ENCODE data around the gene PRELP. TPM values are rescaled to one million over a fixed set of nuclear protein-coding genes. Genes with fewer than 3 reads are reported as not detected.
"Not testable (repeated sequence)": the region's sequence is repeated elsewhere in the genome, so short reads cannot be mapped to it uniquely, and the experiment has no call there.

The PRELP gene
- total and polyA plus RNA-seq, 8 donors = 1.1 to 29.8 (median 8.7) TPM

DNA sequence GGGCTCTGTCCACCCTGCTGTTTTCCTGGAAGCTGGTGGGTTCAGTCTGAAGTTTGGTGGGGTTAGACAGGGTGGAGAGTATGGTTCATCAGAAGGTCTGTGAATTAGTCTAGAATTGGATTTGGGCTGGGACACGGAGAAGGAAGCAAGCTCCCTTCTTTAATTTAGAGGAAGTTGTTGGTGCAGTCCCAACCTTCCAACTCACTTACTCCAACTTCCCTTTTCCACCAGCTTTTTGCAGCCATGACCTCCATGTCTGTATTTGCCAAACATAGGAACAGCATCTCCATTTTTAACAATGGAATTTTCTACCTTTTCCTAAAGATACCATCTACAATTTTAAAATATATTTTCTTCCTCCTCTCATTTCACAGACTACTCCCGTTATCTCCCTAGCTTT, 28.5 kb upstream of the PRELP start:
- H3K36me3 ChIP-seq = no peaks in the 10 kb centered on the region
- WGBS, 5 donors = 68 to 86% (median 76%) methylated on average over 2 of the region's 2 CpGs
- no peaks in the 10 kb centered on the region for H3K4me1 ChIP-seq
- no peak for DNase-seq
- no peak overlapping the region for H3K4me3 ChIP-seq
- intact Hi-C loops (cut with DNase I; ENCODE audit: low total_unique reads) = no loop called here
- TF ChIP-seq POLR2A (IDR thresholded peaks at IDR 0.05) = no peak
- TF ChIP-seq POLR2AphosphoS5 (IDR thresholded peaks at IDR 0.05) = no peak
- no peak for TF ChIP-seq EP300 (IDR thresholded peaks at IDR 0.05)
- TF ChIP-seq, protein P1, sequence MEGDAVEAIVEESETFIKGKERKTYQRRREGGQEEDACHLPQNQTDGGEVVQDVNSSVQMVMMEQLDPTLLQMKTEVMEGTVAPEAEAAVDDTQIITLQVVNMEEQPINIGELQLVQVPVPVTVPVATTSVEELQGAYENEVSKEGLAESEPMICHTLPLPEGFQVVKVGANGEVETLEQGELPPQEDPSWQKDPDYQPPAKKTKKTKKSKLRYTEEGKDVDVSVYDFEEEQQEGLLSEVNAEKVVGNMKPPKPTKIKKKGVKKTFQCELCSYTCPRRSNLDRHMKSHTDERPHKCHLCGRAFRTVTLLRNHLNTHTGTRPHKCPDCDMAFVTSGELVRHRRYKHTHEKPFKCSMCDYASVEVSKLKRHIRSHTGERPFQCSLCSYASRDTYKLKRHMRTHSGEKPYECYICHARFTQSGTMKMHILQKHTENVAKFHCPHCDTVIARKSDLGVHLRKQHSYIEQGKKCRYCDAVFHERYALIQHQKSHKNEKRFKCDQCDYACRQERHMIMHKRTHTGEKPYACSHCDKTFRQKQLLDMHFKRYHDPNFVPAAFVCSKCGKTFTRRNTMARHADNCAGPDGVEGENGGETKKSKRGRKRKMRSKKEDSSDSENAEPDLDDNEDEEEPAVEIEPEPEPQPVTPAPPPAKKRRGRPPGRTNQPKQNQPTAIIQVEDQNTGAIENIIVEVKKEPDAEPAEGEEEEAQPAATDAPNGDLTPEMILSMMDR (IDR thresholded peaks at IDR 0.05) = no peak
- H3K27me3 ChIP-seq = peaks cover 0 to 9% (median 0%) of the 10 kb centered on the region in 3 donors
- H3K27ac ChIP-seq = no peak overlapping the region
- H3K9me3 ChIP-seq = peaks cover 0 to 9% (median 0%) of the 10 kb centered on the region in 4 donors

DNA sequence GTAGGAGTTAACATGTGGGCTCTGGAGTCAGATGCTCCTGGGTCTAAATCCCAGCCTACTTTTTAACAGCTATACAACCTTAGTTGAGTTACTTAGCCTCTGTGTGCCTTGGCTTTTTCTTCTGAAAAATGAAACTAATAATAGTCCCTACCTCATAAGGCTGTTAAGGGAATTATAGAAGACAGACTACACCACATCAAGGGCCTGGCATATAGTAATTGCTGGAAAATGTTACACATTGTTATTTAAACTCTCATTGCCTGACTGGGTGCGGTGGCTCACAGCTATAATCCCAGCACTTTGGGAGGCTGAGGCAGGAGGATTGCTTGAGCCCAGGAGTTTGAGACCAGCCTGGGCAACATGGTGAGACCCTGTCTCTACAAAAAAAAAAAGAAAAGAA, 28.0 kb upstream of the PRELP start:
- WGBS, 5 donors = 82 to 100% (median 87%) methylated on average over 1 of the region's 1 CpG
- H3K9me3 ChIP-seq; intact Hi-C loops (cut with DNase I; ENCODE audit: low total_unique reads); H3K27ac ChIP-seq; DNase-seq; H3K27me3 ChIP-seq; H3K4me1 ChIP-seq; H3K36me3 ChIP-seq; H3K4me3 ChIP-seq: not testable (repeated sequence)

DNA sequence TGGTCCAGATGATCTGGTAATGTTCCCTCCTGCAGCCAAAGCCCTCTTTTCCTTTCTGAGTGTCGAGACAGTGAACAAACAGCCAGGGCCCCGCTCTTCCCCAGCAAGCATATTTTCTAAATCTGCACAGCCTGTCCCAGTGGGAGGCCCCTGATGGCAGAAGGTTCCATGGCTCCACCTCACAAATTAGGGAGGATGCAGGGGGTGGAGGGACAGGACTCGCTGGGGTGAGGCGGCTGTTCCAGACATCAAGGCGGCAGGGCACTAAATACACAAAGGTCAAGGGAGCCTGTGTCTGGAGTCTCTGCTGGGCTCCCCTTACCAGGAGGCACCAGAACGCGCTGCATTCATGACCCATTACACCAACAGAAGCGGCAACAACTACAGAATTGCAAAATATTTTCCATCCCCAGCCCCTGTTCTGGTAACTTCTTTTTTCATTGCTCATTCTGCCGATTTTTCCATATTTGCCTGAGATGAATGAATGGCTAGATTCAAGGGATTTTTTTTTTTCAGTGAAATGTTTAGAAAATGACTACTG, 27.0 kb upstream of the PRELP start:
- DNase-seq = no peak
- 57 to 78% (median 68%) methylated on average over 9 of the region's 9 CpGs for WGBS, 5 donors
- peak overlapping the region in 1 of 5 donors; percentile 44 for H3K27ac ChIP-seq

DNA sequence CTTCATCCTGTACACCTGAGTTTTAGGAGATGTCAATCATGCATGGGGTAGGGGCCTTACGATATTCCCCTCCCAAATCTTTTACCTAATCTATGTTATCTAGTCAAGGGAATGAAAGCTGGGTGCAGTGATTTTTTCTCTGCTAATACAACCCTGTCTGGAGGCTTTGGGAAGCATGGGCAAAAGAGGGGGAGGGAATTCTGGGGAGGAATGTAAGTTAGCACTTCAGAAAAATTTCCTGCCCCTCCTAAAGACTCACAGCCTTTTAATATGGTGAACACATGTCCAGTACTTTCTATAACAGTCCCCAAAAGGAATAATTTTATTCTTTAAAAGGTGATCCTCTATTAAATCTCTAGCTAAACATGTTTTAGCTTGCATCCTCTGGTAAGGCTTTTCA, 25.6 kb upstream of the PRELP start:
- H3K9me3 ChIP-seq = peaks cover 0 to 5% (median 0%) of the 10 kb centered on the region in 4 donors
- intact Hi-C loops (cut with DNase I; ENCODE audit: low total_unique reads) = no loop called here
- TF ChIP-seq, protein P1 (IDR thresholded peaks at IDR 0.05) = no peak
- no peak for TF ChIP-seq POLR2AphosphoS5 (IDR thresholded peaks at IDR 0.05)
- no peak for TF ChIP-seq POLR2A (IDR thresholded peaks at IDR 0.05)
- no peak for TF ChIP-seq EP300 (IDR thresholded peaks at IDR 0.05)
- no peak overlapping the region for H3K27ac ChIP-seq
- no peaks in the 10 kb centered on the region for H3K4me1 ChIP-seq
- WGBS, 5 donors = 48 to 68% (median 64%) methylated on average over 1 of the region's 1 CpG
- H3K4me3 ChIP-seq = no peak overlapping the region
- peaks cover 0 to 16% (median 0%) of the 10 kb centered on the region in 3 donors for H3K27me3 ChIP-seq
- no peak for DNase-seq
- no peaks in the 10 kb centered on the region for H3K36me3 ChIP-seq

More for the DNA sequence above, 27.0 kb upstream of the PRELP start:
- H3K36me3 ChIP-seq = no peaks in the 10 kb centered on the region
- intact Hi-C loops (cut with DNase I; ENCODE audit: low total_unique reads) = no loop called here
- peaks cover 0 to 9% (median 0%) of the 10 kb centered on the region in 3 donors for H3K27me3 ChIP-seq
- H3K4me3 ChIP-seq = no peak overlapping the region
- TF ChIP-seq EP300 (IDR thresholded peaks at IDR 0.05) (no peak), POLR2A (IDR thresholded peaks at IDR 0.05) (no peak), POLR2AphosphoS5 (IDR thresholded peaks at IDR 0.05) (no peak)
- TF ChIP-seq, protein P1 (IDR thresholded peaks at IDR 0.05) = no peak
- peaks cover 0 to 9% (median 0%) of the 10 kb centered on the region in 4 donors for H3K9me3 ChIP-seq
- no peaks in the 10 kb centered on the region for H3K4me1 ChIP-seq

DNA sequence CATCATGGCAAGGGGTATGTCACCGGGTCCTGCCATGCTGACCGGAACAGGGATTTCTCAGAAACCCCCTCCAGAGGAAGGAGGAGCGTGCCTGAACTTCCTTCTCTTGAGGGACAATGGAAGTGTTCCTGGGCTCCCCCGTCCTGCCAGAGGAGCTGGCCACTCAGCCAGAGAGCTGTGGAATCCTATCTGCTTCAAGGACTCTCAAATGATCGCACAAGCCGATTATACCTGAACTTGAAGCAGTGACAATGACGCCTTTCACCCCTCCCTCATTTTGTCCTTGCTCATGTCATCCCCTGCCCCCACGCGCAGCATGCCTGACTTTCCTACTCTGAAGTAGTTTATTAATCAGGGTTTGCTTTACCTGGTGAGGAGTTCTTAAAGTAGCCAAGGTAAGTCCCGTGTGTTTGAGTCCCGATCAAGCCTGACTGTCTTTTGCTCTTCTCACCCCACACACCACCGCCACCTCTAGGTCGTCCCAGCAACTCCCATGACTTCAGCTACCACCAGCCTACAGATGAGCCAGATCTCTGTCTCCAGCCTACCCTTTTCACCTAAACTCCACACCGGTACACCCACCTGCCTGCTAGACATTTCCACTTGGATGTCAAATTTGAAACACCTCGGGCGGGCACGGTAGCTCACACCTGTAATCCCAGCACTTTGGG, 25.0 kb upstream of the PRELP start:
- intact Hi-C loops (cut with DNase I; ENCODE audit: low total_unique reads) = no loop called here
- TF ChIP-seq POLR2AphosphoS5 (IDR thresholded peaks at IDR 0.05) = no peak
- no peak for TF ChIP-seq EP300 (IDR thresholded peaks at IDR 0.05)
- TF ChIP-seq, protein P1 (IDR thresholded peaks at IDR 0.05) = no peak
- no peak for TF ChIP-seq POLR2A (IDR thresholded peaks at IDR 0.05)
- peaks cover 0 to 22% (median 0%) of the 10 kb centered on the region in 3 donors for H3K27me3 ChIP-seq
- H3K9me3 ChIP-seq = no peaks in the 10 kb centered on the region
- H3K4me1 ChIP-seq = no peaks in the 10 kb centered on the region
- no peak overlapping the region for H3K4me3 ChIP-seq
- no peak overlapping the region for H3K27ac ChIP-seq
- H3K36me3 ChIP-seq = no peaks in the 10 kb centered on the region
- DNase-seq = no peak
- 76 to 80% (median 79%) methylated on average over 17 of the region's 17 CpGs for WGBS, 5 donors
